Astrocyte of the cerebellum (primary cell): ENCODE results near the gene GPSM1.
A peak's percentile ranks its signal among the peaks of the same experiment; 100 is the strongest.

Source experiments
- DNase-seq: peaks from one replicate; pipeline ENCODE4 v3.0.0-alpha.2; 2011; ENCODE audit warnings: low read depth
- H3K4me3 ChIP-seq: 2 replicates; pipeline ENCODE4 v1.5.1; 2011; ENCODE audit warnings: mild to moderate bottlenecking, low read depth, low read length, moderate library complexity
- CTCF ChIP-seq: IDR thresholded peaks from 2 replicates; pipeline ENCODE4 v1.5.1; 2012; ENCODE audit warnings: low read length, low read depth, moderate library complexity, mild to moderate bottlenecking; ENCODE audit errors: missing control alignments
- in situ Hi-C: cut with HindIII; loops from 2 replicates; pipeline ENCODE4 v1.10.0; 2017; ENCODE audit warnings: low sequenced_read_pairs

The GPSM1 gene

DNA sequence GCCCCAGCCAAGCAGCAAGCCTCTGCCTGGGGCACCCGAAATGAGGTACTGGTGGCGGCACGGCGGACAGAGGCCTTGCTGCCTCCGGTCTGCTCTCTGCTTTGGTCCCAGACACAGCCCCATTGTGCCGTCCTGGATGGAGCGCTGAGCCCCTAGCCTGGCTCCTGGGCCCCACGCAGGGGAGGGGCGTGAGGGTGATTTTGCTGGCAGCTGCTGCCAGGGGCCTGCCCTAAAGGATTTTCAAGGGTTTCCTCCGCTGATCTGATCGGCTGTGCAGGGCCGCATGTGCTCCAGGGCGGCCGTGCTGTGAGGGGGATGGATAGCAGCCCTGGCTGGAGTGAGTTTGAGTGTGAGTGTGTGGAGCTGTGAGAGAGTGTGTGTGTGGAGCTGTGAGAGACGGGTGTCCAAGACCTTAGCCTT is 1.3 kb downstream of the GPSM1 start:
- no peak for TF ChIP-seq CTCF
- no peak for DNase-seq
- in situ Hi-C loops: no loop called here
- H3K4me3 ChIP-seq: peak overlapping the region; percentile 67

DNA sequence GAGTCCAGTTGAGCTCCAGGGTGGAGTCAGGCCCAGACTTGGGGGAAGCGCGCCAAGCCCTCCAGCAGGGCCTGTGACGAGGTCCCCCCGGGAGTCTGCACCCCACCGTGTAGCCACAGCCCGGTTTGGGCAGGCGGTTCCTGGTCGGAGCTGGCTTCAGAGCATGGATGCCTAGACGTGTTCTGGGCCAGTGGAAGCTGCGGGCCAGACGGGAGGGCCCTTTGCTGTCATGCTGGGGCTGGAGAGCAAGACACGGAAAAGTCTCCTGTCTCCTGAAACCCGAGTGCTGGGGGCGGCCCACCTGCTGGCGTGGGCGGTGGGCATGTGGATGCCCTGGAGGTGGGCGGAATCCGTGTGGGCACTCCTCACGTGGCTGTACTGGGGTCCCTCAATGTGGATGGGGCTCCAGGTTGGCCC is 1.9 kb downstream of the GPSM1 start:
- peak overlapping the region; percentile 67 for H3K4me3 ChIP-seq
- DNase-seq: no peak
- TF ChIP-seq CTCF: no peak
- in situ Hi-C loops: no loop called here

DNA sequence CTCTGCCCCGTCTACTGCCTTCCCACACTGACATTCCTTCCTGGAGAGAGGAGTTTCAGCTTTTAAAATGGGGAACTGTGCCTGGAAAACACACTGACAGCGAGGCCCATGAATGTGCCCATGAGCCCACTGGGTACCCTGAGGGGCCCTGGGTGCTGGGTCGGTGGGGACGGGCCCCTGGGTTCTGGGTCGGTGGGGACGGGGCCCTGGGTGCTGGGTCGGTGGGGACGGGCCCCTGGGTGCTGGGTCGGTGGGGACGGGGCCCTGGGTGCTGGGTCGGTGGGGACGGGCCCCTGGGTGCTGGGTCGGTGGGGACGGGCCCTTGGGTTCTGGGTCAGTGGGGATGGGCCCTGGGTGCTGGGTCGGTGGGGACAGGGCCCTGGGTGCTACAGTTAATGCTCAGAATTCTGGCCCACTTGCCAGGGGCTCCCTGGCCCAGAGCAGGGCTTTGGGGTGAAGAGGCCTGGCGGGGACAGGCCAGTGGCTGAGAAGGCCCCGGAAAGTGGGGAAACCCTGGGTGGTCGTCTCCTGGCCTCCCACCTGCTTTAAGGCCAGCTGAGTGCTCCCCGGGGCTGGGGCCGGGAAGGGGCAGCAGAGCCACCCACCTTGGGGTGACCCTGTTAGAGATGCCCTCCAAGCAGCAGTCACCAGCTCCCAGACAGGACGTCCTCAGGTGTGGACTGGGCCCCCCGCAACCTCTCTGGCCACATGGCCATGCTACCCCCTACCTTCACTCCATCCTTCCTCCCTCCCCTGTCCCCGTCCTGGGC is 2.5 kb downstream of the GPSM1 start:
- no peak for TF ChIP-seq CTCF
- in situ Hi-C loops: no loop called here
- H3K4me3 ChIP-seq: peak overlapping the region; percentile 67
- no peak for DNase-seq

GRCh38 chr9:136330406-136330990 is 3.2 kb downstream of the GPSM1 start:
- no peak overlapping the region for H3K4me3 ChIP-seq
- in situ Hi-C loops: no loop called here
- no peak for TF ChIP-seq CTCF
- DNase-seq: no peak

DNA sequence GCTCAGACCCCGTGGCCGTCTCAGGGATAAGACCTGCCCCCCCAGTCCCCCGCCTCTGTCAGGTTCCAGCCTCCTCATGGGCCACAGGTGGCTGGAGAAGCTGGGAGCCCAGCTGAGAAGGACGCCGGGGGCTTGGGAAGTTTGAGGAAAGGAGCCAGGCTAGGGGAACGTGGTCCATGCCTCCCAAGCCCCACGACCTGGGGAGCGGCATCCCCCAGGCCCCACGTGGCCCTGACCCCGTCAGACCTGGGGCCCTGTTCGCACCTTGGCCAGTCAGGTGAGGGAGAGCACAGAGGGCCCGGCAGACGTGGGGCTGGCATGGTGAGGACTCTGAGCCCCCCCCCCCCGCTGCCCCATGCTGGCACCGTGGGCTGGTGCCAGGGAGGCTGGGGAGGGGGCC is 3.7 kb downstream of the GPSM1 start:
- TF ChIP-seq CTCF: no peak
- DNase-seq: no peak
- no peak overlapping the region for H3K4me3 ChIP-seq
- in situ Hi-C loops: no loop called here

- in situ Hi-C loops: no loop called here
- DNase-seq: no peak
- no peak overlapping the region for H3K4me3 ChIP-seq
- TF ChIP-seq CTCF: no peak
Observed at GRCh38 chr9:136331556-136332481, 4.5 kb downstream of the GPSM1 start.
